Activated CD8-positive, alpha-beta memory T cell treated with anti-CD3 and anti-CD28 coated beads, Interleukin-2, amount 50 U/mL, for 24 hours (primary cell): Measurements from ENCODE around the gene INTS3.
A peak's percentile ranks its signal among the peaks of the same experiment; 100 is the strongest.

Source experiments
- DNase-seq: peaks from one replicate; pipeline ENCODE4 v3.0.0-alpha.2; 2020; ENCODE audit errors: extremely low read depth

Gene INTS3

GRCh38 chr1:153727463-153728304, at the start of gene INTS3:
INTS3 (plus strand) TSS chr1:153728050; CDS start chr1:153728635, 585 bp downstream.
- peak; percentile 99 for DNase-seq

GRCh38 chr1:153678519-153679336, 49.1 kb upstream of the INTS3 start, which contains the start of gene NPR1:
NPR1 (plus strand) TSS chr1:153678688; CDS start chr1:153679109, 421 bp downstream.
- DNase-seq, result no peak

GRCh38 chr1:153679337-153680119, 48.3 kb upstream of the INTS3 start:
- no peak for DNase-seq

- no peak for DNase-seq
Measured at GRCh38 chr1:153680120-153680403, 47.8 kb upstream of the INTS3 start.

- no peak for DNase-seq
Measured at GRCh38 chr1:153682730-153683129, 45.1 kb upstream of the INTS3 start.

- DNase-seq, result no peak
Measured at GRCh38 chr1:153683854-153684253, 44.0 kb upstream of the INTS3 start.

- no peak for DNase-seq
Measured at GRCh38 chr1:153684892-153685291, 43.0 kb upstream of the INTS3 start.

GRCh38 chr1:153685544-153686340, 42.1 kb upstream of the INTS3 start:
- DNase-seq, result no peak

- no peak for DNase-seq
Measured at GRCh38 chr1:153687346-153688125, 40.3 kb upstream of the INTS3 start.

GRCh38 chr1:153688276-153688675, 39.6 kb upstream of the INTS3 start:
- DNase-seq, result no peak

GRCh38 chr1:153688736-153689328, 39.0 kb upstream of the INTS3 start:
- DNase-seq, result no peak

GRCh38 chr1:153693466-153693865, 34.4 kb upstream of the INTS3 start:
- DNase-seq, result no peak

GRCh38 chr1:153696741-153697140, 31.1 kb upstream of the INTS3 start:
- no peak for DNase-seq

- no peak for DNase-seq
Measured at GRCh38 chr1:153697191-153698019, 30.4 kb upstream of the INTS3 start.

GRCh38 chr1:153698020-153698922, 29.6 kb upstream of the INTS3 start:
- DNase-seq, result no peak

- no peak for DNase-seq
Measured at GRCh38 chr1:153698923-153699714, 28.7 kb upstream of the INTS3 start.

GRCh38 chr1:153699768-153700167, 28.1 kb upstream of the INTS3 start:
- DNase-seq, result no peak
